Activated CD4-positive, CD25-positive, alpha-beta regulatory T cell treated with anti-CD3 and anti-CD28 coated beads, Interleukin-2, amount 50 U/mL, for 16 hours (primary cell): Measurements from ENCODE around the gene CD99.

Source experiments
- DNase-seq: peaks from one replicate; pipeline ENCODE4 v3.0.0-alpha.2; 2020; ENCODE audit warnings: low read depth, low spot score

Gene CD99, protein sequence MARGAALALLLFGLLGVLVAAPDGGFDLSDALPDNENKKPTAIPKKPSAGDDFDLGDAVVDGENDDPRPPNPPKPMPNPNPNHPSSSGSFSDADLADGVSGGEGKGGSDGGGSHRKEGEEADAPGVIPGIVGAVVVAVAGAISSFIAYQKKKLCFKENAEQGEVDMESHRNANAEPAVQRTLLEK

DNA sequence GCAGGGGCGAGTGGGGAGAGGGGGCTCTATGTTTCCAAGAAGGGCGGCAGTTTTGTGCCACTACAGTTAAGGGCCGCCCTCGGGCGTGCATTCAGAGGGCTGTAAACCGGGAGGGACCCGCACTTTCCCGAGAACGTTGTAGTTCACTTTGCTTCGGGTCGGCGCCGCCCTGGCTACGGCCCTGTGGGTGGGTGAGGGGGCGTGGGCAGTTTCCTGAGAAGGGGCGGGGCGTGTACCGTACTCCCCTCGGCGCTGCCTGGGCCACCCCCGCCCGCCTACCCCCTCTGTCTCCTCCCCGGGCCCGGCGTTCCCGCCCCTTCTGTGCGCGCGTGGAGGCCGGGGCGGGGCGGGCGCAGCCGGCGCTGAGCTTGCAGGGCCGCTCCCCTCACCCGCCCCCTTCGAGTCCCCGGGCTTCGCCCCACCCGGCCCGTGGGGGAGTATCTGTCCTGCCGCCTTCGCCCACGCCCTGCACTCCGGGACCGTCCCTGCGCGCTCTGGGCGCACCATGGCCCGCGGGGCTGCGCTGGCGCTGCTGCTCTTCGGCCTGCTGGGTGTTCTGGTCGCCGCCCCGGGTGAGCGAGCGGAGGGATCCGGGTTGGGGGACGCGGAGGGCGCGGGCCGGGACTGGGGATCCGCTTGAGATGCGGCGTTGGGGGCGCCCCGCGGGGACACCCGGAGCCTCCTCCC is at the start of gene CD99:
CD99 (plus strand) TSS at position 440 of the 687 bp plus-strand sequence; CDS start at position 506, 66 bp downstream.
- DNase-seq = peak; percentile 74

DNA sequence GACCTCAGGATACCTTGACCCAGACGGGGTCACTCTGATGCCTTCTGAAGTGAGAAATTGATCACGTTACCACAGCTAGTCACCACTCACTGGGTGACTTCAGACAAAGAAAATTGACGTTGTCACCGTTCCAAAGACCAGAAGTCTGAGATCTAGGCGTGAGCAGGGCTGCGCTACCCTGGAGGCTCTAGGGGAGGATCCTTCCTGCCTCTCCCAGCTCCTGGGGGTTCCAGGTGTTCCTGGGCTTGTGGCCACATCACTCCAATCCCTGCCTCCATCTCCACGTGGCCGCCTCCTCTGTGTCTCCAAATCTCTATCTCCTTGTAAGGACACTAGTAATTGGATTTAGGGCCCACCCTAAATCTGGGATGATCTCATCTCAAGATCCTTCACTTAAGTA is 48.9 kb upstream of the CD99 start:
- DNase-seq = no peak

DNA sequence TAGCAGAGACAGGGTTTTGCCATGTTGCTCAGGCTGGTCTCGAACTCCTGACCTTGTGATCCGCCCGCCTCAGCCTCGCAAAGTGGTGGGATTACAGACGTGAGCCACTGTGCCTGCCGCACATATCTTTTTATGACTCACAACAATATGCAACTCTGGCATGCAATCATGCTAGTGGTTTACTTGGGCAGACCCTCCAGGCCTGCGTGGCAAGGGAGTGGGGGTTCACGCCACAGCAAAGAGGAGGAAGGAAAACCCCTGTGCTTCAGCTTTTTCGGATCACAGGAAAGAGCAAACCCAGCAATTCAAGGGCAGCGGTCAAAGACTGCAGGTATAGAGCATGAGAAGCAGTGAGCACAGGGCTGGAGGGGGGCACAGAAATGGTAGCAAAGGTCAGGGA is 48.3 kb upstream of the CD99 start:
- DNase-seq = no peak

DNA sequence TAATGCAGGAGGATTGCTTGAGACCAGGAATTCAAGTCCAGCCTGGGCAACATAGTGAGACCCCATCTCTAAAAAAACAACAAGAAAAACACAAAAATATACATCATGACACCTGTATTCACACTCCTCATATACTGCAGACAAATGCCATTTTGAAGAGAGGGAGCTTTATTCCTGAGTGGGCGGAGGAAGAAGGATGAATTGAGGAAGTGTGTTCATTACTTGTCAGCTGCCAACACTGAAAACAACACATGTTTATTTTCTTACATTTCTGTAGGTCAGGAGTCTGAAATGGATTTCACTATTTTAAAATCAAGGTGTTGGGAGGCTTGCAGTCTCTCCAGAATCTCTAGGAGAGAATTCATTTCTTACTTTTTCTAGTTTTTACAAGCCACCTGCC is 47.2 kb upstream of the CD99 start:
- no peak for DNase-seq

DNA sequence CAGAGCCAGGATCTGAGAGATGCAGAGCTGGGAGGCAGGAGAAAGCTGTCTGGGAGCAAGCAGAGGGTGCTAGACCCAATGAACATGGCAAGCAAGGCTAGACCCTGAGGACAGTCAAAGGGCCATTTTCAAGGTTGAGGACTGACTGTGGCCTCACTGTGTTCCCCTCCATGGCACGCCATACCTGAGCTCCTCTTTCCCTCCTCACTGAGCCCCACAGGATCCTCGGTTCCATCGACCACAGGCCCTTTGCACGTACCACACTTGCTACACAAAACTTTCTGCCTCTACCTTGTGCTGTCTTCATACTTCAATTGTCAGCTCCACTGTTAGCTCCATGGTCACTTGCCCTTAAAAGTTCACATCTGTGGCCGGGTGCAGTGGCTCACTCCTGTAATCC is 45.5 kb upstream of the CD99 start:
- no peak for DNase-seq

DNA sequence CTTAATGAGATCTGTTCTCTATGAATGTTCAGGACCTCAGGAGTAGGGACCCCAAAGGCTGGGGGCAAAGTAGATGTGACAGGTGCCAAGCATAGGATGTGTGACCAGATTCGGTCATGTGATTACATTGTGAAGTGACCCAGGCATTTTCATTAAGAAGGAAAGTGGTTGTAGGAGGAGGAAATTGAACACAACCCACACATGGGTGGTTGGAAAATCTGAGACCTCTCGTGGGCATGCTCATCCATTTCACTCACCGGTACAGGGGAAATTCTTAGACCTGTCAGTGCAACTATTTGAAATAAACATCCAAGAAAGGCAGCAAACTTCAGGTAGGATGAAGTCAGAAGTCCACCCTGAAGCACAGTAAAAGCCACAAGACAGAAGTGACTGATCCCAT is 43.5 kb upstream of the CD99 start:
- no peak for DNase-seq

DNA sequence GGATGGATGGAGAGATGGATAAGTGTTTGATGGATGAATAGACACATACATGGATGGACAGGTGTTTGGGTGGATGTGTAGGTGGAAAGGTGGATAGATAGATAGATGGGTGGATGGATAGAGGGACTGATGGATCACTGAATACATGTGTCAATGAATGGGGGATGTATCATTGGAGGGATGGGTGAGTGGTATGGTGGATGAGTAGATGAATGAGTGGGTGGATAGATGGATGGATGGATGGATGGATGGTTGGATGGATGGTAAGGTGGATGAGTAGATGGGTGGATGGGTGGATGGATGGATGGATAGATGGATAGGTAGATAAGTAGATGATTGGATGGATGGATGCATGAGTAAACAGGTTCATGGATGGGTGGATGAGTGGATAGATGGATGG is 41.1 kb upstream of the CD99 start:
- no peak for DNase-seq

DNA sequence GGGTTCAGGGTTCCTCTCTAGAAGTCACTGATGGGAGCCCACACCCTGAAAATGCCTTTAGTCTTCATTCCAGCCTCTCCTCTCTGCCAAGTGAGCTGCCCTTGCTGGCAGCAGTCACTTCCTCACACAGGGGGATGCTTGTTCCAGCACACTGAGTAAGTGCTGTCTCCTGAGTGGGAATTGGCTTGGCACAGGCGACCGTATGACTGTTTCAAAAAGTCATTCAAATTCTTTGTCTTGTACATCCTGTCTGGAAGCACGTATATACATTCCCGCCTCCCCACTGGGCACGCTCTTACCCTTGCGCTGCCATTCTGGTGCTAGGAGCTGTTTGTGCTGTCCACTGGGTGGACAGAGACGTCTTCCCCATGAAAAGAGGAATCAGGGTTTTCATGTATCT is 40.2 kb upstream of the CD99 start:
- no peak for DNase-seq

DNA sequence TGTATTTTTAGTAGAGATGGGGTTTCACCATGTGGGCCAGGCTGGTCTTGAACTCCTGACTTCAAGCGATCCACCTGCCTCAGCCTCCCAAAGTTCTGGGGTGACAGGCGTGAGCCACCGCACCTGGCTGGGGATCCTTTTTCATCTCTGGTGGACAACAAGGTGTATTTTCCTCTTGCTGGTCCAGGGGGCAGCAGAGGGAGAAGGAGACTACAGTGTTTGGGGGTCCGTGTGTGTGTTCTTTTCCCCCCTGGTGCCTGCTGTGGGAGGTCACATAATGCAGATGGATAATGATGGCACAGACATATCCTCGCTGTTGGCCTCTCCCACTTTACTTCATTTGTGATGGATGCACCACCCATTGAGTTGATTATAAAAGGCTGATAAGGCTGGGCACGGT is 39.0 kb upstream of the CD99 start:
- no peak for DNase-seq

DNA sequence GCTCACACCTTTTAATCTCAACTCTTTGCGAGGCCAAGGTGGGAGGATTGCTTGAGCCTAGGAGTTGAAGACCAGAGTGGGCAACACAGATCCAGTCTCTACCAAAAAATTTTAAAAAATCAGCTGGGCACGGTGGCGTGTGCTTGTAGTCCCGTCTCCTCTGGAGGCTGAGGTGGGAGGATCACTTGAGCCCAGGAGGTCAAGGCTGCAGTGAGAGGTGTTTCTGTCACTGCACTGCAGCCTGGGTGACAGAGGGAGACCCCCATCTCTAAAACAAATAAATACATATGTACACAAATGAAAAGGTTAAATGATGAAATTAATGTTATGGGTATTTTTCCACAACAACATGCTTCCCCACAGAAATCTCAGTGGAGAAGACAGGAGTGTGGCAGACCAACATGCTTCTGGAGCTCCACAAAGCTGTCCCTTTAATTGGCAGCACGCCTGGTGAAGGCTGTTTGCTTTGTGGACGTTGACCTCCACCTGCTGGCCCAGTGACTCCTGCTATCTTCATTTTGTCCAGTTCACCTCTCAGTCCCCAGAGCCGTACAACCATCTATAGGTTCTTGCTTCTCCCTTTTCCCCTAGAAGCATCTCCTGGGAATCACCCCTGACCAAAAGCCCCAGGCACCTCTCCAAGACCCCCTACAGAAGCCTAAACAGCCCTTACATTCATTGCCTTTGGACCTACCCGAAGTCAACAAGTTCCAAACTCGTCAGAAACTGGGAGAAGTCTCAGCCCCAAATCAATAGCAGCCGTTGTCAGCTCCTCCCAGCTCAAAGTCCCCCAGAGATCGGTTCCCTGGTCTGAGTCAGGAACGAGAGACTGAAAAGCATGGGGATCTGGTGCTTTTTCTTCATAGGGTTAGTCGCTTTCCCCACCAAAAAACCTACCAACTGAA is 36.4 kb upstream of the CD99 start:
- DNase-seq = no peak

DNA sequence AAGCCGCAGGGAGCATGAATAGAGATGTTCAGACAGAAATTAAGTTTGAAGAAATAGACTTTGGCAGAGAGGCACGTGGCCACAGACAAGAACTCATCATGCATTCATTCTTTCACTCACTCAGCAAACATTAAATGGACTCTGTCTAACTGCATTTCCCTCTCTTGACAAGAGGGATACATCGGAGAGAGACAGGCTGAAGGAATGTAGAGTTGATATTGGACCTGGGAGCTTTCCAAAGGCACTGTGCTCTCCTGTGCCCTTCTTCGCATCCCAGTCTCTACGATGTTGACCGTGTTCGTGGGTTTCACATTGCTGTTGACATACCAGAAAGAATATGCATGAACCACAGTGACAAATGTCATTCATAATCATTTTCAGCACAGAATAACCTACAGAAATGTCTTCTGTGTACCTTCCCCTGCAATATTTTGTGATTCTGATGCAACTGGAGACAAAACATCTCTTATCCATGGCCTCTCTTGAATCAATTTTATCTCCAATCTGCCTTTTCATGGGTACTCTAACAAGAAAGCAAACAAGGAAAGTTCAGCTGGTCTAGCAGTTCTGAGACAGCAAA is 34.7 kb upstream of the CD99 start:
- DNase-seq = no peak

DNA sequence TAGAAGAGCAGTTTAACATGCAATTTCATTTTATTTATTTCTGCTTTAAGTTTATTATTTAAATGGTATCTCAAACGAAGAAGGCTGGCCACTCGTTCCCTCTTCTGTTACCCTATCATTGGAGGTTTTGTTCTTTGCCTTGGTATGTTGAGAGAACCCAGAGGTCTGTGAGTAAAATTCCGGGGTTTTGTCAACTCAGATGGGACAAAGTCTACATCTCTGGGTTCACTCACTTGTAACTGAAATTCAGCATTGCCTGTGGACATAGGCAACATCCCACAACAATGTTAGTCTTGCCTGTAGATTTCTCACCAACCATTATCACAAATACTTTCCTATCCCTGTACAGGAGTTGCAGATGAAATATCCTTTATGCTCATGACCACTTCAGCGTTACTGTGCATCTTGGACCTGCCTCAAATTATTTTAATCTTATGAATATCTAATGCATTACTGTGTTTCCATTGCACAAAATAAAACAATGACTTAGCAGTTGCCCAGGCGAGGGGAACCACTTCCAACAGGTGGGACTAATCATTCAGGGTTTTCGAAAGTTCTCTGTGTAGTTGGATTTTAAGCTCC is 33.5 kb upstream of the CD99 start:
- DNase-seq = no peak

DNA sequence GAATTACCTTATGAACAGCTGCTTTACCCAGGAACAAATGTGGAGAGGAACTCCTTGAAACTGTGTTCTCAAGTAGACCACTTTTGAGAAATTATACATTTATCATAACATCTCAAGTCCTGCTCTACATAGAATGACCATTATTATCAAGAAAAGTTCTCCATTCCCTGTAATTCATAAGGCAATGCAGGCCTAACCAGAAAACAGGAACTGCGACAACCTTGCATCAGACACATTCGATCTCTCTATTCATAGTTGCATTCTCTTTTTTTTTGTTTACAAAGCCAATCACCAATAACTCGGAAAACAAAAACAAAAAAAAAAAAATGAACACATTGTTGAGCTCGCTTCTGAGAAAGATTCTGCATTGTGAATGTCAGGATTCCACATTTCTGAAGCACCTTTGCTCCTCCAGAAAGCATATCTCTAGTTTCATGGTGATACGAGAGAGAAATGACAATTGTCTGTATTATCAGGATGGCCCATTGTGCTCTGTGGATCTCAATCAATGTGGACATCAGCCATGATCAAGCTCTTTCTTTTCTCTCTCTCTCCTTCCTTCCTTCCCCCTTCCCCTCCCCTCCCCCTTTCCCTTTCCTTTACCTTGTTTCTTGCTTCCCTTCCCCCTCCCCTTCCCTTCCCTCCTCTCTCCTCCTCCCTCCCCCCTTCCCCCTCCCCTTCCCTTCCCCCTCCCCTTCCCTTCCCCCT is 32.4 kb upstream of the CD99 start:
- no peak for DNase-seq

DNA sequence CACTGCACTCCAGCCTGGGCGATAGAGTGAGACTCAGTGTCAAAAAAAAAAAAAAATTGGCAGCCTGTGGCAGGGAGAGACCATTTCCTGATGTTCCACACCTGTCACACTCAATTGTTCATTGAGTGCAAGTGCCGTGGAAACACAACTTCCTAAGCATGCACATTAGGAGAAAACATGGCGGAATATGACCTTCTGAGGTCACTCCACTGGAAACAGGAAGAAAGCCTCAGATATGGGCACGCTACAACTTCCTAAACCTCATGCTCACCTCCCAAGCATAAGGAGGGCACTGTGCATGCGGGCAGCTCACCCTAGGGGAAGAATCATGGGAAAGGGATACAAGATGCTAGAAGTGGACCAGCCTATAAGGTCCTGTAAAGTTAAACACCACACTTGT is 28.5 kb upstream of the CD99 start:
- no peak for DNase-seq

DNA sequence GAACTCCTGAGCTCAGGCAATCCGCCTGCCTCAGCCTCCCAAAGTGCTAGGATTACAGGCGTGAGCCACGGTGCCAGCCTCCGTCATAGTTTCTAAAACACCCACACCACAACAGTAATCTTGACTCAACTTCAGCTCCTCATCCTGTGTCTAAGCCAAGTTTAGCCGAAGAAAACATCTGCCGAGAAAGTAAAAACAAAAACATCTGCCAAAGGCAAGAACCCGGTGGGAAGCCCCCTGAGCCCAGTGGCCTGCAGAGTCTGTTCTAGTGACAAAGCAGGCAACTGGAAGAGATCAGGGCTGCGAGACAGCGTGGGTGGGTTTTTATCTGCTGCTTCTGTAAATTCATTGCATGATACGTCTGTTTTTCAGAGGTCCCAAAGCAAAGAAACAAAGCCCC is 26.6 kb upstream of the CD99 start:
- DNase-seq = no peak

DNA sequence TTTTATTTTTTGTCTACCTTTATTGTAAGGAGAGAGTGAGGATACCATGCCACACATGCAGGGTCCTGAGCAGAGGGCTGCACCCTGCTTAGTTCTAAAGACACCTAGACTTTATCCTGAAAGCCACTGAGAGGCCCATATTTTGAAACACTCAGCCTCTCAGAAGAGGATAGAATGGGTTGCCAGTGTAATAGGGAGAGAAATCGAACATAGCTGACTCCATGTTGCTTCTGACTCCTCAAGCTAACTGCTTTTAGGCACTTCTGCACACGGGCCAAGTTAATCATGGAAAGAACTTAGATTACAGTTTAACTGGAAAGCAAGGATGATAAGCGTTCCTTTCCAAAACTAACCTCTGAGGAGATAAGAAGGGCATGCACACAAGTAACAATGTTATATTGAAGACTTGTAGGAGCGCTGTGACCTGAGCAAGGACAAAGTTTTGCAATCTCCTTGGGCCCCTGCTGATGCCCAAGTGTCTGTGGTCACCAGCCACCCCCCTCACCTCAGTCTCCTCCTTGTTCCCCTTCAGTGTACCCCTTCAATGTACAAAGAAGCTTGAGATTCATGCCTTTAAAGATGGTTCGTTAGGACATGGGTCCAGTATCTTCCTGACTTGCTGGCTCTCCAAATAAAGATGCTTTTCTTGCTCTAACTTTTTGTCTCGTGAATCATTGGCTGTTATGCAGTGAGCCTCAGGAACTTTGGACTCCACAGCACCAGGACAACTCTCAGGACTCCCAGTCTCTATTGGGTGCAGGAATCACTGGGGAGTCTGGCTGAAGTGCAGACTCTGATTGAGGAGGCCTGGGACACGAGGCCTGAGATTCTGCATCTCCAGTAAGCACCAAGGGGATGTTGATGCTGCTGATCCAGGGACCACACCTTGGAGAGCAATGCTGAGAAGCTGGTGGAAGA is 25.4 kb upstream of the CD99 start:
- DNase-seq = no peak

DNA sequence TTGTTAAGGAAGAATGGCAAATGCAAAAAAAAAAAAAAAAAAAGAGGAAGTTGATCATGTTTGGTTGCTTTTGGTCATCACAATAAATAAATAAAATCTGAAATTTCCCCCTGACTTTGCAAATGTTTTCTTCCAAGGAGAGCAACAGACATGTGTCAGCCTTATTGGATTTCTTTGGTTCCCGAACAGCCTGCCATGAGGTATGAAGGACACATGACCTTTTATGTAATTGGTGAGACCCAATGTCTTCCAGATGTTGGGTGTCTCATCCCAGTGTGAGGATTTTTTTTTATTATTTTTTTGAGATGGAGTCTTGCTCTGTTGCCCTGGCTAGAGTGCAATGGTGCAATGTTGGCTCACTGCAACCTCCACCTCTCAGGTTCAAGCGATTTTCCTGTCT is 24.6 kb upstream of the CD99 start:
- no peak for DNase-seq

DNA sequence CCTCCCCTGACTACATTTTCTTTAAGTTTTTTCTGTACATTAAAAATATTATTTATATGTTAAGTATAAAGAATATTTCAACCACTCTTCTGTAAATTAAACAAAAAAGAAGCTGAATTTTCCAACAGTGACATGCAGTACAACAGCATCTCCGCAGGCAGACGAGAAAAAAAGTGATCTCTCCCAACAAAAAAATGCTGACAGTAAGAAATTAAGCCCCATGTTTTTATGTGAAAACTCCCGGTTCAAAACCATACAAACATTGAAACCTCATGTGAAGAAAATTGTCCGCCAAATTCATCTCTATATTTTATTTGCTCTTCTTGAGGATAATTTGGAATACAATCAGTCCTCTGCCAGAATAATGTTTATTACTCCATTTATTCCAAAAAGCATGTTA is 20.1 kb upstream of the CD99 start:
- no peak for DNase-seq

DNA sequence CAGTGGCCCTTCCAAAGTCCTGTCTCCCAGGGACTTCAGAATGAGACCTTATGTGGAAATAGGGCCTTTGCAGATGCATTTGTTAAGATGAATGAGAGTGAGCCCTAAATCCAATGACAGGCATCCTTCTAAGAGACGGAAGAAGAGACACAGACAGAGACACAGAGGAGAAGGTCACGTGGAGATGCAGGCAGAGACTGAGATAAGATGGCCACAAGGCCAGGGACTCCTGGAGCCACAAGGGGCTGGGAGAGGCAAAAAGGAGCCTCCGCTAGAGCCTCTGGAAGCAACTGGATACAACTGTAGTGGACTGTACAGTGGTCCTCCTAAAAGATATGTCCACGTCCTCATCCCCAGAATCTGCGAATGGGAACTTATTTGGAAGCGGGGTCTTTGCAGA is 19.0 kb upstream of the CD99 start:
- no peak for DNase-seq

DNA sequence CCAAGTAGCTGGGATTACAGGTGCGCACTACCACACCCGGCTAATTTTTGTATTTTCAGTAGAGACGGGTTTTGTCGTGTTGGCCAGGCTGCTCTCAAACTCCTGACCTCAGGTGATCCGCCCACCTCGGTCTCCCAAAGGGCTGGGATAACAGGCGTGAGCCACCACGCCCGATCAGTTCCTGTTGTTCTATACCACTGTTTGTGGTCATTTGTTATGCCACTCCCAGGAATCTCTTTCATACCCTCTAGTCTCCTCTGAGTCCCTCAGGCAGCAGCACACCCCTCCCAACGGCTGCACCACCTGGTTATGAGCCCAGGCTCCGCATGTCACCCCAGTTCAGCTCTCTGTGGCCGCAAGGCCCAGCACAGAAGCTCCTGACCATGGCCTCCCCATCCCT is 17.5 kb upstream of the CD99 start:
- DNase-seq = no peak
